LNCaP clone FGC (cell line): ENCODE measurements around the gene TAF8.

Source experiments
- DNase-seq: peaks from one replicate; pipeline ENCODE4 v3.0.0-alpha.2; 2011; ENCODE audit warnings: low read depth
- H3K4me3 ChIP-seq: 2 replicates; pipeline ENCODE4 v1.5.1; 2011; ENCODE audit warnings: mild to moderate bottlenecking, low read depth, low read length, control low read depth
- TF ChIP-seq, protein P1 (sequence below): IDR thresholded peaks from 2 replicates; pipeline ENCODE4 v1.5.1; 2012; ENCODE audit warnings: mild to moderate bottlenecking; ENCODE audit not compliant: control insufficient read depth, insufficient read depth; ENCODE audit errors: extremely low read depth

The TAF8 gene

DNA sequence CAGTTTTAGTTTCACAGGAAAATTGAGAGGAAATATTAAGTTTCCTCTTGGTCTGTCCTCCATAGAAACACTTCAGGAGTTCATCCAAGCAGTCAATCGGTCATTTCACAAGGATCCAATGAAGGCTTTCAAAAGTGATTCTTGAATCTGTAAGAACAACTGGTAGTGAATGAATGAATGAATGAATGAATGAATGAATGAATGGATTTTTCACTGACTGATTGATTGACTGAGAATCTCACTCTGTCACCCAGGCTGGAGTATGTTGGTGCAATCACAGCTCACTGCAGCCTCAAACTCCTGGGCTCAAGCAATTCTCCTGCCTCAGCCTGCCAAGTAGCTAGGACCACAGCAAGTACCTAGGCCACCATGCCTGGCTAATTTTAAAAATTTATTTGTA lies 39.4 kb upstream of the TAF8 start:
- TF ChIP-seq, protein P1, sequence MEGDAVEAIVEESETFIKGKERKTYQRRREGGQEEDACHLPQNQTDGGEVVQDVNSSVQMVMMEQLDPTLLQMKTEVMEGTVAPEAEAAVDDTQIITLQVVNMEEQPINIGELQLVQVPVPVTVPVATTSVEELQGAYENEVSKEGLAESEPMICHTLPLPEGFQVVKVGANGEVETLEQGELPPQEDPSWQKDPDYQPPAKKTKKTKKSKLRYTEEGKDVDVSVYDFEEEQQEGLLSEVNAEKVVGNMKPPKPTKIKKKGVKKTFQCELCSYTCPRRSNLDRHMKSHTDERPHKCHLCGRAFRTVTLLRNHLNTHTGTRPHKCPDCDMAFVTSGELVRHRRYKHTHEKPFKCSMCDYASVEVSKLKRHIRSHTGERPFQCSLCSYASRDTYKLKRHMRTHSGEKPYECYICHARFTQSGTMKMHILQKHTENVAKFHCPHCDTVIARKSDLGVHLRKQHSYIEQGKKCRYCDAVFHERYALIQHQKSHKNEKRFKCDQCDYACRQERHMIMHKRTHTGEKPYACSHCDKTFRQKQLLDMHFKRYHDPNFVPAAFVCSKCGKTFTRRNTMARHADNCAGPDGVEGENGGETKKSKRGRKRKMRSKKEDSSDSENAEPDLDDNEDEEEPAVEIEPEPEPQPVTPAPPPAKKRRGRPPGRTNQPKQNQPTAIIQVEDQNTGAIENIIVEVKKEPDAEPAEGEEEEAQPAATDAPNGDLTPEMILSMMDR, result no peak
- DNase-seq, result no peak
- no peak overlapping the region for H3K4me3 ChIP-seq

DNA sequence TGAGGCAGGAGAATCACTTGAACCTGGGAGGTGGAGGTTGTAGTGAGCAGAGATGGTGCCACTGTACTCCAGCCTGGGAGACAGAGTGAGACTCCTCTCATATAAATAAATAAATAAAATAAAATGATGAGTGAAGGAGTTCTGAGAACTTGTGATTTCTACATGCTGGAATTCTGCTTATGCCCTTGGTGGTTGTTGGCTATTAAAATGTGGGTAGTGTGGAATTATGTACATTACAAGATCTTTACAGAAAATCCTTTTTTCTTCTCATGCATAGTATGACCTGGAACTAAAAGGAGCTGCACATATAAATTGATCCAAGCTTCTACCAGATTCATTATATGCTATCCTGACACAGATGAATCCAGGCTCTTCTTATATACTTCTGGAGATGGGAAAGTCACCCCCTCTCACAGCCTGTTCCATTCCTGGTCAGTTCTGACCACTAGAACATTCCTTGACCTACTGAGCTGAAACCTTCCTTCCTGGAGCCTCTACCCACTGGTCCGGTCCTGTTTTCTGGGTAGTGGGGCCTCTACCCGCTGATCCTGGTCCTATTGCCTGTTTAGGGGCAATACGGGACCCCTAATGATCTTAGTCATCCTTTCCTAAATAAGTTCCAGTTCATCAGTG lies 37.7 kb upstream of the TAF8 start:
- H3K4me3 ChIP-seq, result no peak overlapping the region
- TF ChIP-seq, protein P1, result no peak
- DNase-seq, result no peak

DNA sequence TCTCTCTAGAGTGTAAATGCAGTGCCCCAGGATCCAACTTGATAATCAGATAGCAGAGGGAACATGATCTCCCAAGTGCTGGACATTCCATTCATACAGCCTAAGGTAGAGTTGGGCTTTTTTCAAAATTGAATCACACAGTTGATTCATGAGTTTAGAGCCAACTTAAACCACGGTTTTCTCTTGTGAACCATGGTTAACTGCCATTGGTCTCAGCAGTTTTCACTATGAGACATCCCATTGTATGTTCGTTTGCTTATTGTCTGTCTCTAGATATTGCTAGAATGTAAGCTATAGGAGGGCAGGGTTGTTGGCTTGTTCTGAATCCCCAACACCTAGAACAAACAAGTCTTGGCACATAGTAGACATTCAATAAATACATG lies 37.2 kb upstream of the TAF8 start:
- TF ChIP-seq, protein P1, result no peak
- no peak for DNase-seq
- no peak overlapping the region for H3K4me3 ChIP-seq

DNA sequence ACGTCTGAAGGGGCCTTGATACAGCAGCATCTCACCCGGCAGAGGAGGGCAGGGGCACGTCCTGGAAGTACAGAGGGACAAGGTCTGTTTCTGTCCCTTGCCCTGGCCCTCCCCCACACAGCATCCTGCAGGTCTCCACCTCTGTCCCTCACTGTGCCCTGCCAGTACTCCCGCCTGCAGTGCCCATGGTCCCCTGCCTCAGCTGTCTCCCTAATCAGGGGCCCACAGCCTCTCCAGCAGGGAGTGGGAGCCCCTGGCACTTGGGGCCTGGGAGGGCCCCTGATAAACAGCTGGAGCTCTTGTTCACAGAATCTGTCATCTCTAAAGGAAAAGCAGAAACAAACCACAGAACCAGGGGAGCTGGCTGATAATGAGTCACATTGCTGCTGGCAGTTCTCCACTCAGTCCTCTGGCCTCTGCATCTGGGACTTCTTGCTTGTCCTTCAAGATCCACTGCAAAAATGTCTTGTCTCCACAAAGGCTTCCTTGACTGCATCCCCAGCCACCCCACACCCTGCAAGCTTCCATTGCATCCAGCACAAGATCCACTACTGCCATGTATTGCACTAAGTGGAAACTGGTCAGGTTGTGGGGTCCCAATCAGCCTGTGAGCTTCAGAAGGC lies 33.2 kb upstream of the TAF8 start:
- H3K4me3 ChIP-seq, result no peak overlapping the region
- TF ChIP-seq, protein P1, result no peak
- DNase-seq, result no peak

DNA sequence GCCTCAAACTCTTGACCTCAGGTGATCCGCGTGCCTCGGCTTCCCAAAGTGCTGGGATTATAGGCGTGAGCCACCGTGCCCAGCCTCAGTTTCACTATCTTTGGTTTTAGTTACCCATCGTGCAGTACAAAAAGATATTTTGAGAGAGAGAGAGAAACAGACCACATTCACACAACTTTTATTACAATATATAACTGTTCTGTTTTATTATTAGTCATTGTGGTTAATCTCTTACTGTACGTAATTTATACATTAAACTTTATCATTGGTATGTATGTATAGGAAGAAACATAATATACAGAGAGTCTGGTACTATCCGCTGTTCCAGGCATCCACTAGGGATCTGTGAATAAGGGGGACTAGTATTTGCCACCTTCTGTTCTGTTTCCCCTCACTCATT lies 29.4 kb upstream of the TAF8 start:
- TF ChIP-seq, protein P1, result no peak
- no peak overlapping the region for H3K4me3 ChIP-seq
- DNase-seq, result no peak

DNA sequence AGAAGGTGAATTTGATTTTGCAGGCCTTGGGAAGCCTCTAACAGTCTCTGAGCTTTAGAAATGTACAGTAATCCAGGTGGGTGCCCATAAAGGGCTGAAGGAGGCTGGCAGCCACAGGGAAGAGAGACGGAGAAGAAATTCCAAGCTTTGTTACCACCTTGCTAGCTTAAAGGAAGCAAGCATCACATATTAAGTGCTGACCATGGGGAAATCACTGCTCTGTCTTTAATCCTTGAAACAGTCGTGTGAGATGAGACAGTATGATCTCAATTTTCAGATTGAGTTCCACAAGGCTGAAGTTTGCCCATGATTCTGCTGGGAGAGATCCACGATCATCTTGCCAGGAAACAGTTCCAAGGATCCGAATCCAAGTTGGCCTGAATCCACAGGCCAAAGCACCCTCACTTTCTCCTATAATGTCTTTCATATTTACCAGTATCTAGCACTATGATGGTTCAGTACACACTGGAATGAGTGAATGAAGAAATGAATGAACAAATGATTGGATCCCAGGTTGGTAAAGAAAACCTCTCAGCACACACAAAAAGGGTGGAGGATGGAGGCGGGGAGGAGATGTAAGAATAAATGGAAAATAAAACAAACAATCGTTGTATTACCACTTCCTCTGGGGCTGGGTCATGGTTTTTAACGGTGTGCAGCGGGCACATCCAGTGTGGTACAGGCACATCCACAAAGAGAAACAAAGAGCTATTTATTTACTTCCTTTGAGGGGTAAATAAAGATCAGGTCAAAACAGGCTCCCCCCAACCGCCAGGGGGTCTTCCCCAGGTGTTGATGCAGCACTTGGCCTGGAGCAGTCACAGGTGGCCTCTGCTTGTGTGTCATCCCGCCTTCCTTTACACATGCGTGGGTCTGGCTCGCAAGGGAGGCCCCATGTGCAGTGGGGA lies 28.2 kb upstream of the TAF8 start:
- H3K4me3 ChIP-seq, result no peak overlapping the region
- TF ChIP-seq, protein P1, result no peak
- no peak for DNase-seq
